GM21423 (cell line): ENCODE measurements around the gene MID1.

Experiments
- ATAC-seq: cut with Tn5 transposase; IDR thresholded peaks from one replicate; pipeline ENCODE4 v1.9.1; 2021; ENCODE audit warnings: mild to moderate bottlenecking, moderate library complexity; ENCODE audit not compliant: unreplicated experiment

The MID1 gene

DNA sequence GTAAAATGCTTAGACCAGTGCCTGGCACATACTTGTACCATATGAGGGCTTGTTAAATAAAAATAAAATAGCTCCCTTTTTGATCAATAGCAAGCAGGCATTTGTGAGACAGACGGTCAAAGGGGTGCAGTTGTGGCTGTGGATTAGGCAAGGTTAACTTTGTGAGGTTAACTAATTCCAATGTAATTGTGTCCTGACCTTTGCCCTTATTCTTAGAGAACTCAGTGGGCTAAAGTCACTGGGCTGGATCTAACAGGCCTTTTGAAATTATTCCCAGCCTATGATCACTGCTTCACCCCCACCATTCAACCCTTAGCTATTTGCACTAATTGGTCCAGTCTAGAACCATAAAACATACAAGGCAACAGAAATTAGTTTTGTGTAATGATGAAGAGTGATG is 166.4 kb downstream of the MID1 start:
- no peak for ATAC-seq

DNA sequence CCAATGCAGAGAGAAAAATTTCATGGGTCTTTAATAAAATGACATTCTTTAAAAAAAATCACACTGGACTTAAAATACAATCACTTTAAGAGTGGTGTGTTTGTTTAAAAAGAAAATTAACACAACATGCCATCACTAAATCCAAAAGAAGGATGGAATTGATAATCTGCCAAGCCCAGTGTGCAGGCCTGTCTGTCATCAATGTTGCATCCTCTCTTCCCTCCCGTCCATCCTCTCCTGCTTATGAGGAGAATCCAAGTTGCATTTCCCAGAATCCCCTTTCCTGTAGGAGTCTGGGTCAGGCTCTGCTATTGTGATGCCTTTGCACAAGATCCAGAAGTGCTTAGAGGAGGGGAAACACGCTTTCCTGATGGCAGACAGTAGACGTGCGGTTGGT is 169.4 kb downstream of the MID1 start:
- ATAC-seq, result no peak

DNA sequence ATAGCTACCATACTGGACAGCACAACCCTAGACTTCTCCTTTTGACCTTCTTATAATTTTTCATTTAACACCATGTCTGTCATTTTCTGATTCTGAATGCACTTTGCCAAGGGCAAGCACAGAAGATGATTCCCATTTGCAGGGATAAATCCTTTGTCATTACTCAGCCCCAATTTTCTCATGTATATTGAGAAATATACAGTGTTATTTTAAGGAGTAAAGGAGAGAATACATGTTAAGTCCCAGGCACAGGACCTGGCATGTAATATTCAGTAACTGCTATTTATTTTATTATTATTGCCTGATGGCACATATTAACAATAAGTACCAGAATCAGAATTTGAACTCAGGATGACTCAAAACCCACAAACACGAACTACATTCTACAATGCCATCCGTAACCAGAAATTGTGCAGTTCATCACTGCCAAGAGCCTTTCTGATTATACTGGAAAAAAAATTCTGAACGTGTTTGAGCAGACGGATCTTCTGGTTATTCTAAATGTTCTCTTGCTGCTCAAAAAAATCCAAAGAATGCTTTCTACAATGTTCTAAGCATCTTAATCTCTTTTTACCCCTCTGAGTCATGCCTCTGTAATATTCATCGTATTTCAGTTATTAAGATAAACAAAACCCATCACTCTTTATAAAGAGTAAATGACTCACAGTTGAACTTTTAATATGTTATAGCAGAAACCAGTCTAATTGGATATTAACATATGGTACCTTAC is 170.0 kb downstream of the MID1 start:
- no peak for ATAC-seq

DNA sequence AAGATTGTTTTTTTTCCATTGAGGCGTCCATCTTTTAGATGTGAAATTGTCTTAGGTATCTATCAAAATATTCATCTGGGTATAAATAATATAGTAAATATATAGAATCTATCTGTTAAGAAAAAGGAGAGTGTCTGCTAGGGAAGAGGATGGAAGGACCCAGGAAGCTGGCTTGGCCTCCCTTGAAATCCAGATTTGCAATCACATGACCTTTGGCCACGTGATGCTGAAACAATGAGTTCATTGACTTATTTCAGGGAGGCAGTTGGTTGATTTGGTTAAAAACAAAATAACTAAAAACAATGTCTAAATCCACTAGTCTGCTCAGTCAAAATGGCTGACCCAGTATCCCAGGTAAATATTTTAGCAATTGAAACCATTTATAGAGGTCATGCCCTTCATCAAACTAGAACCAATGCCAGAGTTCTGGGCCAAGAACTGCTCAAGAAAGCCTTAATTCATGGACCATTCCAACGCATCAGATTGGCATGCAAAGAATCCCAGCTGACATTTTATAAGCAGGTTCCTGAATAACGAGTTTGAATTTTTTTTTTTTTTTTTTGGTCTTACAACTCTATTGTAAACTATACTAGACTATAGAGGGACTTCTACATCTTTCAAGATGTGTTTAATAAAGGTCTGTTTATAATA is 172.7 kb downstream of the MID1 start:
- ATAC-seq, result no peak

DNA sequence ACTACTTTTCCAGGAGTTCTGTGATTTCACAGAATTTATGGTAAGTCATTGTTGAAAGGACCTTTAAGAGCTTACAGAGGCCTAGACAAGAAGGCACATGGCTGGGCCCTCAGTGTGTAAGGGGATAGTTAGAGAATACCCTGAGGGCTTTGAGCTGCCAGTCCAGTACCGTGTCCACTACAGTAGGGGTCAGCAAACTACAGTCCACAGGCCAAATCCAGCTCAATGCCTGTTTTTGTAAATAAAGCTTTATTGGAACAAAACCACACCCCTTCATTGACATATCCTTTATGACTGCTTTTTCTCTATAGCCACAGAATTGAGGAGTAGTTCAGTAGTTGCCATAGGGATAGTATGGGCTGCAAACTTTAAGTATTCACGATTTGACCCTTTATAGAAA is 176.2 kb downstream of the MID1 start:
- ATAC-seq, result no peak

DNA sequence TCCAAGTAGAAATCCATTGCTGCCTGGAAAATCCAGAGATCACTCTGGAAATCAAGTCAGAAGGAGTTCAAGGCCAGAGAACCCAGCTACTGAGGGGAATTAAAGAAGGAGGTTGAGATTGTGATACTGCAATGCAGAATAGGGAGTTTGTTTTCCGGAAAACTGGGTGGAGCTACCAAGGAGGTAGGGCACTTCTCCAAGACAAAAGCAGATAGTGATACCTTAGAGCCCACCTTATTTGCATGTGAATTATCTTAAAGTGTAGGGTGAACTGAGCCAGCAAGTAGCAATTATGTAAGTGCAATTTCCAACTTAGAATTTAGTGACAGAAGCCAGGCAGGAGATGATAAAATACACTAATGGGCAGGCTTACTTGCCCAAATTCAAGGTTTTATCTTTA is 178.9 kb downstream of the MID1 start:
- no peak for ATAC-seq

DNA sequence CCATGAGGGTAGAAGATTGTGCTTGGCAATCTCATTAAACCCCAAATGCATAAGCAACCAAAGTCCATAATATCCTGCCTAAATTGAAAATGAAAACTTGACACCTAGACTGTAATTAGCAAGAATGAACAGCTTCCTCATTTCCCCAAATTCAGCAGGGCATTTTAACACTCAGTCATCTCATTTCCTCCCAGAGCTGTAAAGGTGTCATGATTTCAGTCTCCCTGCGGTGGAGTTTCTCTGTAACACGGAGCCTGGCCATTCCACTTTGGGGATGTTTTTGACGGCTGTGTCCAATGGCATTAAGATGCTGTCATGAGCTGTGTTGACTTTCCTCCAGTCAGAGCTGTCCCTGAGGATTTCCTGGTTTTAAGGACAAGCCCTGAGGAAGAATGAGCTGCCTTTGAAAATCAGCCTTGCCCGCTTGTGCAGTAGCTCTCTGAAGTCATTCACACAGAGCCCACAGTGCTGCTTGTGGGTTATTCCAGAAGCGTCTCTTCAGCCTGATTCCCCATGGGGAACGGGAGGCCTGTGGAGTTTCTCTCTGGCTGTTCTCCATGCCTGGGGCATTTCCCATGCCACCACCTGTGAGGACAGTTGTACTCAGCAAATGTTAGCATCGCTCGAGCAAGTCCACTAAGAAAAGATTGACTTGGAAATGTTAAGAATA is 187.0 kb downstream of the MID1 start:
- no peak for ATAC-seq

DNA sequence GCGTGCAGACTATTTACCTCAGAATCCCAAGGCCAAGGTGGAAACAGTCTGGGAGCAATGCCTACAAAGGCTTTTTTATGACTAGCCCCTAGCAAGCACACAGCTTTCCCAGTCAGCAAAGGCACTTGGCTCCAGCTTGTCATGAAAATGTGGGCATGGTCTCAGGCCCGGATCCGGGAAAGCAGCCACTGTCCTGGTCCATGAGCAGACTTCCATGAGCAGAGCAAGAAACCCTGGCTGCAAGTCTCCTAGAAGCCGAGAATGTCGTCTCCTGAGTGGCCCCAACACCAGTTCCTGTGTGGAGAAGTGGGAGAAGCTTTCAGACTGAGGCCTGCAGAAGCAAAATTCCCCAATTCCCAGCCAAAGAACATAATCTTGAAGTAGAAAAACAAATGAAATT is 190.5 kb downstream of the MID1 start:
- ATAC-seq, result no peak

DNA sequence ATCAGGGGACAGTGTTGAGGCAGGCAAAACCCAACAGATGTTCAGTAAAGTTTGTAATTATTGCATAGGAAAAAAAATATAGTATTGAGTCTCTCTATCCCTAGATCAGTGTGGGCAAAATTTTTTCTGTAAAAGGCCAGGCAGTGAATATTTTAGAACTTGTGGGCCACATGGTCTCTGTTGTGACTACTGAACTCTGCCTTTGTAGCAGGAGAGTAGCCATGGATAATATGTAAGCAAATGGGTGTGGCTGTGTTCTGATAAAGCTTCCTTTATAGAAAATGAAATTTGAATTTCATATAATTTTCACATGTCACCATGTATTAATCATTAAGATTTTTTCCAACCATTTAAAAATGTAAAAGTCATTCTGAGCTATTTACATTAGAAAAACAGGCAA is 193.1 kb downstream of the MID1 start:
- ATAC-seq, result no peak

DNA sequence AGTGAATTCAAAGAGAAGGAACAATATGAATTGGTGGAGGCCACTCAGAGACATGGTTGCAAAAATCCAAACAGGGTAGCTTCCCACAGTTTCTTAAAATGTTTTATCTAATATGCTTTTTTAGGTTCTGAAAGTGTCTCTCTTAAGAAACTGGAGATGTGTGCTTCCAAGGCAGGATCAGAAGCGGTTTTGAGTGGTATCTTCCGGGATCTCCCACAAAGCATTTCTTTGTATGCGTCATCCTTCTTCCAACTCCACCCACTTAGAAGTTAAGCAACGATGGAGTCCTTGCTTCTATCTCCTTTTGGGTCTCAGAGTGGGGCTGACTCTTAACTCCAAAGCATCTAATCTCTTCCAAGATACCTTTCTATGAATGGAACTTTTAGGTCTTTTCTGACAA is 196.7 kb downstream of the MID1 start:
- no peak for ATAC-seq

DNA sequence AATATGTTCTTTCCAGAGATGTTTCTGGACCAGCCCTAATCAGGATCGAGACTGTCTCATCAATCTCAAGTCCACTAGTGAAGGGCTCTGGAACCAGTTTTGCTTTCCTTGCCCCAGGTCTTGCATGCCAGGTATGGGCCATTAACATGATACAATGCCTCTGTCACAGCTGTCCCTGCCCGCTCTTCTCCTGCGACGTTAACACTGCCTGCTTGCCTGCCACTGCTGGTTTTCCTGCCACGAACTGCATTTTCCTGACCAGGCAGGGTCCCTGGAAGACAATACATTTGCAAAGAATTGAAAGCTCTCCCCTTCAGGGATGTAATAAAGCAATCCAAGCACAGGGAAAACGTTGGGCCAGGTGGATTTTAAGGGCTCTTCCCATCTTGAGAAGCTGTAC is 200.3 kb downstream of the MID1 start:
- ATAC-seq, result no peak

DNA sequence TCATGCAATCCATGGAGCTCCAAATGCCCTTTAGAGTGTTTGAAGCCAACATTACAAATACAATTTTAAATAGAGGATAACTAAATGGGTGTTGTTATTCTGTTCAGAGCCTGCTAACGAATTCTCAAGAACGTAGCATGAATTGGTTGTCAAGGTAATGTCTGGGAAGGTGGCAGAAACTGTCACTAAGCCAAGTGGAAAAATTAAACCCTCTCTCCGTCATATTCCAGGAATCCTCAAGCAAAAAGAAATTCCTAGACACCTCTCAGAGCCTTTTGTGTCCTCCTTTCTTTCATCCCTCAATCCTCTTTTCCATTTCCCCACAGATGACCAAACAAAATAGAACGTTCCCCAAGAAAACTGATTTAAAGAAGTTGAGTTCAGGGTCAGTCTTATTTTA is 204.0 kb downstream of the MID1 start:
- no peak for ATAC-seq

DNA sequence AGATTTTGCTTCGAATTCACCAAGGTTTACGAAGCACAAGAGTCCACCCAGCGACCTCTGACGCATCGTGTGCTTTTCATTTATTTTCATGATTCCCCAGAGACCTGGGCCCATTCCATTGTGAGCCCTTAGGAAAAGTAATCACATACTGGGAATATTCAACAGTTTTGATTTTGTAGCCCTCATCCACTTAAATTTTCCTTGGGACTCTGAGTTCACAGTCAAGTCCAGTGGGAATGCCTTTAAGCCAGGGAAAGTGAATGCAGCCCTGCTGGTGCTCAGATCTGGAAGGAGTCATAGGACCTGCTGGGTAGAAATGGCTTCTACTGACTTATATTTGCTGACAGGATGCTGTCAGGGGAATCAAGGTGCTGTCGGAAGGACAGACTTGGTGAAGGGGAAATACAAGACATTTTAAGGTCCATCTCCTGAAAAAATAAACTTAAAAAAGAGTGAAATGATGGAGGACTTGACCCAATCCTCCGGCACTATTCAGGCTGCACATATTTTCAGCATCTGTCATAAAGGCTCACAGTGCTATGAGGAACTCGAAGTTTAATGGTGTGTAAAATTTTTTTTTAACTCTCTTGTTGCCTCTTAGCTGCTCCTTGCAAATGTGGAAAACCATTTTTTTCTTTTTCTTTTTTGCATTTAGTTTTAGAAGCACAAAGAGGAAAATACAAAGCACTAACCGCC is 204.9 kb downstream of the MID1 start:
- no peak for ATAC-seq

DNA sequence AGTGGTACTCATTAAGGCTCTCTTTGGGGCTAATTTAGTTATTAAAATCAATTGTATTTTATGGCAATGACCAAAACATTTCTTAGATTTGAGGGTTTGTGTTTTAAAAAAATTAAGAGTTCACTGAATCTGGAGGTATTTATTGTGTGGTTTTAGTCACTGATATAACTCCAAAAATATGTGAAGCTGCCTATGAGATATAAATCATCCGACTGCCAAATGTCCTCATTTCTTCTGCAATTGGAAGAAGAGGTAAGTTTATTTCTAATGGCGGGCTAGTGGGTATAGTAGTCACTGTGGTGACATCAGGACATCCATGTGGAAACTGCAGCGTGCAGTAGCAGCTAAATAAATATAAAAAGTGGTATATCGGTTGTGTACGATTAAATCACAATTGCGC is 205.5 kb downstream of the MID1 start:
- no peak for ATAC-seq

DNA sequence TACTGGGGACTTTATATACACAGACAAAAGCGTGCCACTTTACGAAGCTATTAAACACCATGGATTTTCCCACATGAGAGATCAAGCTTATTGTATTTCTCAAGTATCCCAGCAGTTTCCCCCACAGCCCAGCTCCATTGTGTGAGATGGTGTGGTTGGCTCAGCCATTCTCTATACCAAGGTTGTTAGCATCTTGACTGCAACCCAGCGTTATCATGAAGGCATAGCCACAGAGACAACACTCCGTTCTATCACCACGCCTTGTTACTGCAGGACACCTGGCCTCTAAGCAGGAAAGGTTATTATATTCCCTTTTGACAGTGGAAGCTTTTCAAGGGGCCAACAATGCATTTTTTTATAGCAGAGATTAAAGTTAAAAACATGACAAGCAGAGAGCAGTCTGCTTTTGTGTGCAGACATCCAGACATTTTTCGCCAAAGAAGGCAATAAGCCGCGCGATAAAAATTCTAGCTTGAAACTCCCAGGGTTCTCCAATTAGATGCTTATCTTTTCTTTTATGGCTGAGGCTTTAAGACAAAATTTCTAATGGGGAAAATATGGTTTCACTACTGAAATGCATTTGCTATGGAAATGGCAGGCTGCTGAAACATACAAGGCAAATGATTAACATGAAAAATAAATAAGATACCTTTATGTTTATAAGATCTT is 206.1 kb downstream of the MID1 start:
- no peak for ATAC-seq

DNA sequence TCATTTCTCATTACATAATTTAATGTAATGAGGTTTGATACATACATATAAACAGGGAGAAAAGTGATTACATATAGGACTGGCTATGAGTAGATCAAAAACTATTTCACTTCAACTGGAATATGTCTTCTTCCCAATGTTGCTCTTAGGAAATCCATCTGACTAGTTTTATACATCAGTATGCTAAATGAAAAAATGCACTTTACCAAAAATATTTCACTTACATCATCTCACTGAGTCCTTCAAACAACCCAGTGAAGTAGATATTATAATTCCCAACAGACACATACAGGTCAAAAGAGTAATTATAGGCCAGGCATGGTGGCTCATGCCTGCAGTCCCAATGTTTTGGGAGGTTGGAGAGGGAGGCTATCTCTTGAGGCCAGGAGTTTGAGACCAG is 215.9 kb downstream of the MID1 start:
- no peak for ATAC-seq

DNA sequence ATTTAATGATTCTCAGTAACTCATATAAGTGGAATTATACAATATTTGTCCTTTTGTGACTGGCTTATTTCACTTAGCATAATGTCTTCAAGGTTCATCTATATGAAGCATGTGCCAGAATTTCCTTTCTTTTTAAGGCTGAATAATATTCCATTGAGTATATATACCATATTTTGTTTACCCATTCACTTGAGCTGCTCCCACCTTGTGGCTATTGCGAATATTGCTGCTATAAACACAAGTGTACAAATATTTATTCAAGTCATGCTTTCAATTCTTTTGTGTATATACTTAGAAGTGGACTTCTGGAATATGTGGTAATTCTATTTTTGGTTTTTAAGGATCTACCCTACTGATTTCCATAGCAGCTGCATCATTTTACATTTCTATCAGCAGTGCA is 219.1 kb downstream of the MID1 start:
- no peak for ATAC-seq

DNA sequence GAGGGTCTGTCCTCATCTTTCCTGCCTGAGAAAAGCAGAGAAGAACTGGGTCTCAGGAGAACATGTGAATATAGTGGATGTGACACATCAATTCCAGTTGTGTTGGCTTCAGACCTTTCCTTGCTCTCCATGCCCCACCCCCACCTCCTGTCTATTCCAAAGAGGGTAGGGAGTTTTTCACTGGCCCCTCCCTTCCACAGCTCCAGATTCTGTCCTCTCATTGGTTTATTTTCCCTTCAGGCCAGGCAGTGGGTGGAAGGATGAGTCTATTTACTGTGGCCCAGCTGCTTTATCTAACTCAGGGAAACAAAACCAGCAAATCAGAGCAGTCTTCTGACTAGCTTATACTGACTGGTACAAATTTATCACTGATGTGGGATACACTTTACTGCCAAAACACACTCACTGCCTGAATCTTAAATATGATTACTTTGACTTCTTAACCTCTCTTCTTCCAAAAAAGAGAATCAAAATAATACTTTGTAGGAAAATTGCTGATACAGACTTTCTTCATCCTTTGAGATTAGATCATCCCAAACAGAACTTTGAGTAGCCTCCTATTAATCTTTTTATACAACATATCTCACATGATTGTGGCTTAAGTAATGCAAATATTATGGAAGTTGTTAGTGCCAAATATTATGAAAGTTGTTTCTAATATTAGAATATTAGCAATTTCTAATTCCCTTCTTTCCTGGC is 221.2 kb downstream of the MID1 start:
- ATAC-seq, result no peak

DNA sequence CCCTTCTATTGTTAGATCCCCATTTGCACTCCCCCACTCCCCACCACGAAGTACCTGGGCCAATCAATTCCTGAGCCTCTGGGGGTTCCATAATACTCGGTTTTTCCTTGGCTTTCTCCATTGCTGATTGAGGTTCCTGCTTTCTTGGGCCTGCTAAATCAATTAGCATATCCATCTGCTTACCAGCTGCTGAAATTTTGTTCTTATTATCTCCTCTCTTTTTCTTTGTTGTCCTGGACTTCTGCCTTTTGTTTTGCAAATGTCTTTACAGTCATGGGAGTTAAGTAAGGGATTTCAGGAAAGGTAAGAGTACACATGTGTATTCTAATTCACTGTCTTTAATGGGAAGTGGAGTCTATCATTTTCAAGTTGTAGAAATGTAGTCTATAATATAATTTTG is 222.2 kb downstream of the MID1 start:
- no peak for ATAC-seq

DNA sequence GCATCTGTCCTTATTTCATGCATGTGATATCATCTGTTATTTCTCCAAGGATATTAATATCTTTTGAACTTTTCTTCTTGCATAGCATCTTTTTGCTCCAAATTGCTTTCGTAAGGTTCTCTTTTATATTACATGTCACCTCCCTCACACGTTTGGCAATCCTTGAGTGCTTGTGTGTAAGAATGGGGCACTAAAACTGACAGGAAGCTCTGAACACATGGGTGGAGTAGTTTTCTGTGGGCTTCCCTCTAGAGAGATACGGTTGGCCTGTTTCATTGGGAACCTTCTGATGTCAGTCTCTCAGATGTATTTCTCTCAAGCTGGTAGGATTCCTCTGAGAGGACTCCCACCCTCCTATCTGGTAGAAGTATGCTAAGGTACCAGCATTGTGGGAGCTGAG is 223.0 kb downstream of the MID1 start:
- ATAC-seq, result no peak

DNA sequence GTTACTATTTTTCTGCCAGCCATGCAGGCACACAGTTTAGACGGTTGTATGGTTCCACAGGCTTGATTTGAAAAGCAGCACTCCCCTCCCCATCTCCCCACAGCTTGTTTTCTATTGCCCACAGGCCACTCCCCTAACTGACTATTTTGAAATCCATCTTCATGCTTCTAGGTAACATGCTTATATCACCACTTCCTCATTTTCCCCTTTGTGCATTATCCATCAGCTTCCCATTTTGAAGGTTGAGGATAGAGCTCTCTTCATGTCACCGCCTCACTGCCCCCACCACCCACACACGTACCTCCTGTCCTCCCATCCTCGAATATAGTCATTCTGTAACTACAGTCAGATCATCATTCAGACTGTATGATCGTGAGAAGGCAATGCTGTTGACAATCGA is 224.7 kb downstream of the MID1 start:
- ATAC-seq, result no peak
